NCI-H146 treated with DMSO at 0.1 percent for 48 hours (cell line): ENCODE data around the gene AK8.

Experiments used
- DNase-seq: peaks from one replicate; lab custom pipeline; 2025; ENCODE audit not compliant: unreplicated experiment; lab: John Stamatoyannopoulos, UW

Gene AK8

DNA sequence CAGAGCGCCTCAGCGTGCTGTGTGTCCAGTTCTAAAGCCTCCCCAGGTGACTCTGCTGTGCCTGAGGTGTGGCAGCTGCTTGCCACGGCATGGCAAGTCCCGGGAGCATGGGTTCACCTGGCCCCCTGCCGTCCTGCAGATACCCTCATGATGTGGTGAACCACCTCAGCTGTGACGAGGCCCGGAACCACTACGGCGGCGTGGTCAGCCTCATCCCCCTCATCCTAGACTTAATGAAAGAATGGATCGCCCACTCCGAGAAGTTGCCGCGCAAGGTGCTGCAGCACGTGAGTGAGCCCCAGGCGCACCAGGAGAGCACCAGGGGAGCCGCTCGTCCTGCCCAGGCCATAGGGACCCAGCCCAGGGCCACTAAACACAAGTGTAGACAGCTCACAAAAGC lies 10.1 kb upstream of the AK8 start:
- DNase-seq = no peak

DNA sequence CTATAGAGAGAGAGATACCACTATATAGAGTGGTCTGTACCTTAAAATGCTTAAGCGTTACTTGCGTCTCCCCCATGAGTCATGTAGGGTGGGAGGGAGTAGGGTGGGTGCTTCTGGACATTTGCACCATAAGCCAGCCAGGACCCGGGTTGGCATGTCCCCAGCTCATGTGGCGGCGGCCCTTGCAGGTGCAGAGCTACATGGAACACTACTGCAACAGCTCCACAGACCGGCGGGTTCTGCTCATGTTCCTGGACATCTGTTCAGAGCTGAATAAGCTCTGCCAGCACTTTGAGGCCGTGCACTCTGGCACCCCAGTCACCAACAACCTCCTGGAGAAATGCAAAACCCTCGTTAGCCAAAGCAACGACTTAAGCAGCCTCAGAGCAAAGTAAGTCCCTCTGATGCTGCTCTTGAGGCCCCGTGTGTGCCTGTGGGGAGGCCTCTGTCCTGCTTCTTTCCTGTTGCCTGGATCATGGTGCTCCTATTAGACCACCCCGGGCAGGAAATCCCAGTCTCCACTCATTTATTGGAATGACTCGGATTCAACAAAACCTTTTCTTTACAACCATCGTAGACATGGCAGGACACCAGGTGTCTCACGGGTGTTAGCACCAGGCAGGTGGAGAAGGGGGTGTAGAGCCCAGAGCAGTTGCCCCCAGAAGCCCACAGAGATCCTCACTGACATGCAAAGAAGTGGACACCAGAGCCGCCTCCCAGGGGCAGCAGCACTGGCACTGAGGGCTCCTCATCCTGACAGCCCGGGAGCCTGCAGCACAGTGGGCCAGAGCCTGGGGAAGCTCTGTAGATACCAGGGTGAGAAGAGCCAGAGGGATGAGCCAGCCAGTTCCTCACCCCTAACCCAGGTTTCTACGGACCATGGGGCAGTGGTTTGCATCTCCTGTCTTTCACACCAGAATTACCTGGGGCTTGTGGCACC lies 9.4 kb upstream of the AK8 start:
- no peak for DNase-seq

DNA sequence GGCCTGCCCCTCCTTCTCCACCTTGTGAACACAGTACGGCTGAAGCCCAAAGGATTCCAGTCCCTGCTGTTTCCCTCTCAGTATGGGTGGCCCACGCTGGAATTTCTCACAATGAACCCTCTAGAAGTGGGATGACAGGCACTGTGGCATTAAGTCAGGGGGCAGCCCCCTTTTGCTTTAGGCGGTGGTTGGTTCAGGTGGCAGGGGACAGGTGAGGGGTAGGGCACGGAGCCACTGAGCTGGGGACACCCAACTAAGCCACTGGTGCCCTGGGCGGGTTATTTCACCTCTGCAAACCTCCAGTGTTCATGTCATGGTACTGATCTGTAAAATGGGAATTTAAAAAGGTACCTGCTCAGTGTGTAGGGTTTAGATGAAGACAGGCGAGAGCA lies 8.2 kb upstream of the AK8 start:
- no peak for DNase-seq

DNA sequence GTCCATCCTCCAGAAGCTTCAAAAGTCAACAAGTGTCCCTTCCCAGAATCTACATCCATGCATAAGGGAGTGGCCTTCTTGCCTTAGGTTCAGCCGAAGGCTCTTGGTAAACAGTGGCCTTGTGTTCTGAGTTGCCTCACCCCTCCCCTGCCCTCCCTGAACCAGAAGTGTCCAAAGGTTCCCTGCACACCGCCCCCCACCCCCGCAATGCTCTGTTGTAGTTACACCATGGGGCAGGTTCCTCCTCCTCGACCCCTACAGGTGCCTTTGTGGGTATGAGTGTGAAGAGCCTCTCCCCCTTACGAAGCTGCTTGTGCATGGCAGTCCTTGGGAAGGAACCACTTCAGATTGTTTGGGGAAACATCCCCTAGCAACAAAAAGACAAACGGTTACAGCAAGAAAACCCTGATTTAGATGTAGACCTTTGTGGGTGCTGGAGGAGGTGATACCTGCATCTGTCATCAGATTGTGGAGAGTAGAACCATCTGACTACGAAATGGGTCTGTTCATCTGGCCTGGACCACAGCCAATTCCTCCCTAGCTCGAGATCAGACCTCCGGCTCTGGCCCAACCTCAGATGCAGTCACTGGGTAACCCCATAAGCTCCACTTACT lies 7.7 kb upstream of the AK8 start:
- DNase-seq = no peak

DNA sequence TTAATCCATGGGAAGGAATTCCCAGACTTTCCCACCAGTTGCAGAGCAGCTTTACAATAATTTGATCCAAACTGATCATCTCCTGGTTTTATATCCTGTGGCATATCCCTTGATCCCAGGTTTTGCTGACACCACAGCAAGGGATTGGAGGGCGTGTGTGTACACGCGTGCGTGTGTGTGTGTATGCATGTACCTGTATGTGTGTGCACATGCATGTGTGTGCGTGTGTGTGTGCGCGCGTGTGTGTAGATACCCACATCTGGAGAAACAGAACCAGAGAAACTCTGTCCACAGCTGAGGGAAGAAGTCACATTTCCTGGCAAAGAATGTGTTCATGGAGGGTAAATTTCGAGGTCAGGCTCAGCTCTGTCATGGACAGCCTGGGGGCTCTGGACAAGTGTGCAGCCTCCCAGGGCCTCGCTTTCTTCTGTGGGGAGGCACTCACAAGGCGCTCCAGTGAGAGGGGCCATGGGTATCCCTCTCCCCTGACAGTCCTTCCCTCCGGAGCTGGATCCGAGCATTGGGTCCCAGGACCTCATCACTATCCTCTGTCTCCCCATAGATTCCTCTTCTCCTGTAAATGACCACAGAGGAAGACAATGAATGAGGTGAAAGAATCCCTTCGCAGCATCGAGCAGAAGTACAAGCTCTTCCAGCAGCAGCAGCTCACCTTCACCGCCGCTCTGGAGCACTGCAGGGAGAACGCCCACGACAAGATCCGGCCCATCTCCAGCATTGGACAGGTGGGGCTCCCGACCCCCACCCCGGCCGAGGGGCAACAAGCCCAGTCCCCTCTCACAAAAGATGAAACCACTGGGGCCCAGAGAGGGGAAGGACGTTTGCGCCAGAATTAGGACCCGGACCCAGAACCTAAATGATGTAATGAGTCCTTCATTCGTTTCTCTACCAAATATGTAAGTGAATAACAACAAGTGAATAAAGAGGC lies 5.5 kb upstream of the AK8 start:
- DNase-seq = no peak

DNA sequence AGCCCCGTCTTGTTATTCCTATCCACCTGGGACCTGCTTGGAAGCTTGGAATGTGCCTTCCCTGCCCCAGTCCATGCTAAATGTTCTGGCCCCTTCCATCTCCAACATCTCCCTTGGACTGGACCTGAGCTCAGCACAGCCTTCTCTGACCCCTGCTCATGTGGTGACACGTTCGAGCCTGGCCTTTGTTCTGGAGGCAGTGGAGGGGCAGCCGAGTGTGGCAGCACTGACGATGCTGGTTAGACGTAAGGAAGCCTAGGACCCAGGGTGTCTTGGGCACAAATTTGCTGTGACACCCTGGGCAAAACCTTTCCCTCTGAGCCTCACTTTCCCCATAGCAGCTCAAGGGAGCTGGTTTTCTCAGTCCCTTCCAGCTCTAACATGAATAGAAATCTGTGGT lies 4.5 kb upstream of the AK8 start:
- DNase-seq = no peak

DNA sequence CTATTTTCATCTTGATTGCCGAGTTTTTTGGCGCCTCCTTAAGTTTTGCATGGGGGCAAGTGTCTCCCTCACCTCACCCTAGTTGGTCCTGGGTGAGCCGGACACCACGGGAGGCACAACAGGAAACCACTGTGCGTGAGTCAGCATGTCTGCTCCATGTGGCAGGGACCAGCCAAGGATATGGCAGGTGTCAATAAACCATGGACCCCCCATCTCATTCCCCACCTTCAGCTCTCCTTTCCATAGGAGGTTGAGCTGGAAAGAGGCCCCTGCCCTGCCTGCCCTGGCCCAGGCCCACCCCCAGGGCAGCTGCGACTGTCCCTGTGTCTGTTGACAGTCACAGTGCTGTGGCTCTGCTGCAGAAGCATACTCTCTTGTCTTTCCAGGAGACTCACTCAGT lies 3.7 kb upstream of the AK8 start:
- DNase-seq = no peak

DNA sequence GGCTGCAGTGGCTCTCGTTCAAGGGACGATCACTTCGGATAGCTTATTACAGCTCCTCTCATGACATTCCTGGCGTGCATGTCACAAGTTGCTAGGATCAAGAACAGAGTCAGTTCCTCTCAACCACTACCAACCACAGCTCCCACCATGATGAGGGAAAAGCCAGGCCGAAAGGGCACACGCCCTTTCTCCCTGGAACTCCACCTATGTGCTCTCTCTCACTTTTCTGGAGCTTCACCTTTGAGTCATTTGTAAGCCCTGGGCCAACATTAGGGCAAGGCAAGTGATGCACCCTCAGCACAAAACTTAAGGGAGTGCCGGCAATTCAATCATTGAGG lies 2.2 kb upstream of the AK8 start:
- DNase-seq = no peak

DNA sequence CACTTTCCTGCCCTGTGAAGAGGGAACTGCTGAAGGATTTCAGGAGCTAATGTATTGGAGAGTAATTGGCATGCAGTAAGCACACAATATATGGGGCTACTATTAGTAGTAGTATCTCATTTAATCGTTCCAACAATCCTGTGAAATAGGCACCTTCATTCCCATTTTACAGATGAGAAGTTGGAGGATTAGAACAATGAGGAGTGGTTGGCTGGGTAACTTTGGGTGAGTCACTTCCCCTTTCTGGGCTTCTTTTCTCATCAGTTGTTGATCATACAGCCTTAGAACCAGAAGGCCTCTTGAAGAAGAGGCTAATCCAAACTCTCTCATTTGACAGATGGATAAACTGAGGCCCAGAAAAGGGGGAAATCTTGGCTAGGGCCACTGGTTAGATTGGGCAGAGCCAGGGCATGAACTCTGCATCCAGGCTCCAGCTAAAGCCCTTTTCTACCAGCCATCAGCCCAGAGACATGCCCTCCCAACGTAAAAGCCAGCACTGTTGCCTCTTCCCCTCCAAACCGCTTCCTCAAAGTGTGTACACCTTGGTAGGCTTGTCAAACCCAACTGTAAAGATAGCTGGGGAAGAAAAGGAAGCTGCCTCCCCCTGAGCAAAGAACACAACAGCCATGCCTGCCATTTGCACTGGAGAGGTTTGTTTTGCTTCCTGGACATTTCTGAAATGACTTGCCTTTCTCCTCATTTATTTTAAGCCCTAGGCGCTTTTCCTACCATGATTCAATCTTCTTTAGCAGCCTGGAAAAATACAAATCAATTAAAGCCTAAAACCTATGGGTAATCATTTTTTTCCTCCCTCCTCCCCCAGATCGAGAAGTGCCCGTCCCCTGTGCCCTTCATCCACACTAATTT lies 1.6 kb upstream of the AK8 start:
- DNase-seq = no peak

DNA sequence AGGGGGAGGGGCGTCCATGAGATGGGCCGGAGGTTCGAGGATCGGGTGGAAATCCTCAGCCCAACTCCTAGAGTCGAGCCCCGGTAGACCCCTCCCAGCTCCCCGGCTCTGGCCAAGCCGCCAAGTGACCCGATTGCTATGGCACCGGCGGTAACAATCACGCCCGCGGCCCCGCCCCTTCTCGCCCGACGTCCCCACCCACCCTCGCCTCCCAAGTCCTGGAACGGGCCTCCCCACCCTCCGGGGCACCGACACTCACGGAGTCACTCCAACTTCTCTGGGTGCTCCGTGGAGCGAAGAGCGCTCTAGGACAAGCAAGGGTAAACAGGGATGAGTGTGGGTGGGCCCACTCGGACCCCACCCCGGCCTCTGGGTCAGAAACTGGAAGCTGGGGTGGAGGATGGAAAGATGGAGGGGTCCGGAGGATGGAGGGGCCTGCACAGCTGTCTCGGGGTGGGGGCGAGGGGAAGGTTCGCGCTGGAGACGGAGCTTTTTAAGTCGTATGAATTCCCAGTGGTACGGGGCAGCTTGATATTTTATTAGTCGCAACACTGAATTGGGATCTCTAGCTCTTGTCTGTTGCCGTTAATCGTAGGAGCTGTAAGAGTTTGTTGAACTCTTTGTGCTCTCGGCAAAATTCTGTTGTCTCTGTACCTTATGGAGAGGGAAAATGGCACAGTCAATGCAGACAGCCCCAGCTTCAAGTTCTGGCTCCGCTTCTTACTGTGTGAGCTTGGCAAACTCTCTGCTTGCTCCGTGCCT lies 792 bp upstream of the AK8 start, which contains the start of gene SPACA9:
Gene SPACA9 (plus strand): TSS at position 204 of the 762 bp plus-strand sequence. CDS start 5,050 bp downstream, outside the sequence.
- no peak for DNase-seq

DNA sequence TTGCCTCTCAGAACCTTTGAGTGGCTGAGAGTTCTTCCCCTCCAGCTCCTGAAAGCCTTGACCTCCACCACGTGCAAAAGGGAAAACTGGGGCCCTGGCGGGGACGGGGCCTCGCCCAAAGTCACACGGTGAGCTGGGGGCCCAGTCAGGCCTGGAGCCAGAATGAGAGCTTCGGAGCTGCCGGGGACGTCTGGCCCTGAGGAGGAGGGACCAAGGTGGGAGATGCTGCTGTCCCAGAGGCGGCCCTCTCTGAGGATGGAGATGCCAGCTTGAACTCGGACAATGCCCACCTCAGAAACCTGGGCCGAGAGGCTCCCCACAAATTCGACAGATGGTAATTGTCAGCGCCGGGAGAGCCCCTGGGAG lies 643 bp downstream of the AK8 start:
- no peak for DNase-seq

DNA sequence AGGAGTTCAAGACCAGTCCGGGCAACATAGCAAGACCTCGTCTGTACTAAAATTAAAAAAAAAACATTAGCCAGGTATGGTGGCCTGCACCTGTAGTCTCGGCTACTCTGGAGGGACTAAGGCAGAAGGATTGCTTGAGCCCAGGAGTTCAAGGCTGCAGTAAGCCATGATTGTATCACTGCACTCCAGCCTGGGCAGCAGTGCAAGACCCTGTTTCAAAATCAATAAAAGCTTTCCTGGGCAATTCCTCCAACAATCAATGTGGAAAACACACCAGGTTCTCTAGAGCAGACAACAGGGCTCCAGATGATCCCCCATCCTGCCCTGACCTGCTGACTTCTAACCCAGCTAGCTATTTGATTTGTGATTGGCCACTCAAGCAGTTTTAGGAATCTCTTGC lies 1.2 kb downstream of the AK8 start:
- no peak for DNase-seq

DNA sequence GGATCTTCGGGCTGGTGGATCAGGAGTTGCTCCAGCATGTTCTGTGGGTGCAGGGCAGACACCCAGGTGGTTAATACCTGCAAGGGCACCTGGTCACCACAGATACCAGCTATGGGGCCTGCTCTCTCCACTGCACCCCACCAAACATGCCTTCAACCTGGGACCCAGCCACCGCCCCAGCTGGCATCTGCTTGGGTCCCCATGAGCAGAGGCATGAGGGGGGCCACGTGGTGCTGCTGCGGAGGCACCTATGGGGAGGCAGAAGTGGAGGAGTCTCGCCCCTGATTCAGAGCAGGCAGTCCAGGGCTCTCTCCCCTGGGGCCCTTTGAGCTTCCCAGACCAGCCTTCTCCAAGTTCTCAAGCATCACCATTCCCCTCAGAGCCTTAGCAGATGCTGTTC lies 2.9 kb downstream of the AK8 start:
- DNase-seq = no peak

DNA sequence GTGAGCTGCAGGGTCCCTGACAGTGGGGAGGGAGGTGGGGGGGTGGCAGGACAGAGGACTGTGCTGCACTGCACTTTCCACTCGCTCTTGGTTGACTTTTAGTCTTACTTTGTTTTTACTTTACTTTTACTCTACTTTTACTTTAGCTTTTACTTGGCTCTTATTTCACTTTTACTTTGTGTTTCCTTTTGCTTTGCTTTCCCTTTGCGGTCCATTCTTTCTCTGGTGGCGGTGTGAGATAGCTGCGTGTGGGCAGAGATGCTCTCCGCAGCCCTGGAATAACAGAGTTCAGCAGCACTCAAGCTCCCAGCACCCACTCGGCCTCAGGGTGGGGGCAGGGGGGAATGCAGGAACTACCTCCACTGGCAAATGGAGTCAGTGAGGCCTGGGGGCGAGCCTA lies 4.7 kb downstream of the AK8 start:
- no peak for DNase-seq

DNA sequence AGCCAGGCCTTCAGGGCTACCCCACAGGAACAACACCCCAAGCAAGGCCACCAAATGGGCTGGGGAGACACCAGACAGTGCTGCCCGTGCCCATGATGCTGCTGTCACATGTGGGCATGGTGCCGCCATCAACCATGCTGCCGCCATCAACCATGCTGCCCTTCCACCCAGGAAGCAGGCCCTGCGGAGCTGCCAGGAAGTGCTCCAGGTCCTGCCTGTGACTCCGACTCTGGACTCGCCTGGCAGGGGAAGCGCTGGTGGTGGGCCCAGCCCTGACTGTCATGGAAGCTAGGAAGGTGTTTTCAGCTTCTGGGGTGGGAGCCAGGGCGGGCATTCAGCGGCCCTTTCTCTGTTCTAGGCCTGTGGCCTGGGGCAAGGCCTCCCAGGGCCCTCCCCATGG lies 8.8 kb downstream of the AK8 start:
- no peak for DNase-seq

DNA sequence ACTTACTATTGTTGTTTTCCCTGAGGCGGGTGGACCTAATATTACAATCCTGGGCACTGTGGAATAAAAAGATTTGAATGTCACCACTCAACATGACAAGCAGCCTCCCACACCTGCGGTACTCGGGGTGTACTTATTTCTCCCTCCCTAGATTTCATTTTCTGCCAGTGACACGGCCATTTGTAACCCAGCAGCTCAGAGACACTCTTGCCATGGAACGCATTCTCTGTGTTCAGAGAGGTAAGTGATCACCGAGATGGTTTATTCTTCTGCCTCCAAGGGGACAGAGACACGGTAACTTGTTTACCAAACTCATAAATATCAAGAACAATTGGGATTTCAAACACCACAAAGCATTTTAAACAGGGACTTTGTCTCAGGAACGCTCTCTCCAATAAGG lies 11.2 kb downstream of the AK8 start:
- no peak for DNase-seq

DNA sequence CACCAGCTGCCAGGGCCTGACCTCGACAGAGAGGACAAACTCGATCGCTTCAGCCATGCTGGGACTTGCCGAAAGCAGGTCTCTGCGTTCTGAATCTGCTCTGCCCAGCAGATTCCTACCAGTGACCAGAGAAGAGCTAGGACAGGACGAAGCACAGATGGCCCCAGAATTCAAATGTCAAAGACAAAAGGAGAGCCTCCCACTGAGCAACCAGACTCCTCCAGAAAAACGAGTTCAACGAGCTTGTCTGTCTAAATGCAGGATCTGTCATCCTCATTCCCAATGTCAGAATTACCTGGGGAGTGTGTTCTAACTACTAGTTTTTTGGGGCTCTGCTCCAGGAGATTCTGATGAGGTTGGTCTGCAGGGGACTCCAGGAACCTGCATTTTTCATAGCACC lies 13.4 kb downstream of the AK8 start:
- DNase-seq = no peak

DNA sequence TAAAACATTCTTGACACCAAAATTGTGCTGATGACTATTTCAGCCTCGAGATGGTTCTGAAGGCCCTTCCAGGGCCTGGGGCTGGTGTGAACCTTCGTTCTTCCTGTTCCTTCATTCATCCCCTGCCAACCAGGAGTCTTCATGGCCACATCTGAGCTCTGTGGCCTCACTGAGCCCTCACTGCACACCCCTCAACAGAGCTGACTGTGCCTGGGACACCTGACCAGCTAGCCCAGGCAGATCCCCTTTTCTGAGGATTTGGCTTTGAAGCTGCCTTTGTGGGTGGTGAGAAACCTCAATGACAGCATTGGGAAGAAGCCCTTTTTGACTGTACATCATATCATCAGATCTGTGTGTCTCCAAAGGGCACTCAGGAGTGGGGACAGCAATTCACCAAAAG lies 13.8 kb downstream of the AK8 start:
- no peak for DNase-seq

DNA sequence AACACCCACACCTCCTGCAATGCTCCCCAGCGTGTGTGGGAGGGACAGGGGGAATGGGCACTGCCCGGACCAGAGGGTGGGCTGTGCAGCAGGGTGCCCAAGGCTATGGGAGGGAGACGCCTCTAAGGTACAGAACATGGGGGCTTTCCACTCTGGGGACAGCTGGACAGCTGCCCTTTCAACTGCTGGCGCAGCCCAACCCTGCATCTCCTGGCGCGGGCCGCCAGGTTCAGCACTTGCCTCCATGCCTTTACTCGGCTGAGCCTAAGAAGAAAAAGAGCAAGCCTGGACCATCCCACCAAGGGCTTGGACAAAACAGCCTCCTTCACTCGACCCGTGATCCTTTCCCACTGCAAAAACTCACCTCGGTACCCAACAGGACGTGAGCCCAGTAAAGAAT lies 15.0 kb downstream of the AK8 start:
- no peak for DNase-seq

DNA sequence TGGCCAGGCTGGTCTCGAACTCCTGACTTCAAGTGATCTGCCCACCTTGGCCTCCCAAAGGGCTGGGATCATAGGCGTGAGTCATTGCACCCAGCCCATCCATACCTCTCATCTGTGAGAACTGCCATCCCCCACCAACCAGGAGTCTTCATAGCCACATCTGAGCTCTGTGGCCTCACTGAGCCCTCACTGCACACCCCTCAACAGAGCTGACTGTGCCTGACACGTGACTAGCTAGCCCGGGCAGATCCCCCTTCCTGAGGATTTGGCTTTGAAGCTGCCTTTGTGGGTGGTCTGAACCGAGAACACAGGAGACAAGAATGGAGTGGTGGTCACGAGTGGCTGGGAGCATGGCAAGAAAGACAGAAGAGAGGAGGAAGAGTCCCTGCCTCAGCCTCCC lies 15.6 kb downstream of the AK8 start:
- DNase-seq = no peak
